Panc1 (cell line): ENCODE measurements around the gene NPIPA2.
"Not testable (repeated sequence)": the region's sequence is repeated elsewhere in the genome, so short reads cannot be mapped to it uniquely, and the experiment has no call there.

Source experiments
- POLR2AphosphoS5 ChIP-seq: IDR thresholded peaks from 2 replicates; pipeline ENCODE4 v1.6.1; 2012; ENCODE audit warnings: mild to moderate bottlenecking, low read depth, low read length, moderate library complexity
- SIN3A ChIP-seq: IDR thresholded peaks from 2 replicates; pipeline ENCODE4 v1.6.1; 2012; ENCODE audit warnings: low read depth, mild to moderate bottlenecking, low read length, moderate library complexity, borderline replicate concordance; ENCODE audit not compliant: insufficient read depth
- TCF7L2 ChIP-seq: IDR thresholded peaks from 2 replicates; pipeline ENCODE4 v1.6.1; 2011; ENCODE audit warnings: mild to moderate bottlenecking, low read depth, low read length, inconsistent platforms
- TF ChIP-seq, protein P1 (sequence below): fragments of 450-650 bp; IDR thresholded peaks from 2 replicates; pipeline ENCODE4 v1.5.1; 2017; ENCODE audit warnings: mild to moderate bottlenecking
- TF ChIP-seq, protein P2 (sequence below), 2 experiments: IDR thresholded peaks; 2 replicates each; pipeline ENCODE4 v1.6.1; 2011 to 2012; ENCODE audit warnings: low read depth in 2 of 2, control low read depth in 1 of 2, low read length in 1 of 2, mild to moderate bottlenecking in 1 of 2, moderate library complexity in 1 of 2; ENCODE audit not compliant: insufficient read depth in 1 of 2

DNA sequence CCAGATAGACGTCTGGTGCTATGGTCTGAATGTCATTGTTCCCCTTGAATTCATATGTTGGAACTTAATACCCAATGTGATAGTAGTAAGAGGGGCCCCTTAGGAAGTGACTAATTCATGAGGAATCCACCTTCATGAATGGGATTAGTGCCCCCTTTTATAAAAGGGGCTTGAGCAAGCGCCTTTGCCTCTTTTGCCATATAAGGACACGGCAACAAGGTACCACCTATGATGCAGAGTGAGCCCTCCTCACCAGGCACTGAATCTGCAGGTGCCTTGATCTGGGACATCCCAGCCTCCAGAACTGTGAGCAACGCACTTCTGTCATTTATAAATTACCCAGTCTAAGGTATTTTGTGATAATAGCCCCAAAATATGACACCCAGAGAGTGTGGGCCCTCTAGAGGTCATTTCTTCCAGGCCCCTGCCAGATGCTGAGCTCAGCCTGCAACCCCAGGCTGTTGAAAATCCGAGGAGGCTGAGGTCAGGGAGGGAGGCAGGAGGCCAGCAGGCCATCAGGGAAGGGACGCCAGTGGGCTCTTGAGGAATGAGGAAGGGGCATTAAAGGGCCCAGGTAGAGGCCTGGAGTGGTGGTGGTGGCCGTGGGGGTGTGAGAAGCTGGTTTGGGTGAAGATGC, 48.1 kb downstream of the NPIPA2 start:
- TF ChIP-seq, protein P1, sequence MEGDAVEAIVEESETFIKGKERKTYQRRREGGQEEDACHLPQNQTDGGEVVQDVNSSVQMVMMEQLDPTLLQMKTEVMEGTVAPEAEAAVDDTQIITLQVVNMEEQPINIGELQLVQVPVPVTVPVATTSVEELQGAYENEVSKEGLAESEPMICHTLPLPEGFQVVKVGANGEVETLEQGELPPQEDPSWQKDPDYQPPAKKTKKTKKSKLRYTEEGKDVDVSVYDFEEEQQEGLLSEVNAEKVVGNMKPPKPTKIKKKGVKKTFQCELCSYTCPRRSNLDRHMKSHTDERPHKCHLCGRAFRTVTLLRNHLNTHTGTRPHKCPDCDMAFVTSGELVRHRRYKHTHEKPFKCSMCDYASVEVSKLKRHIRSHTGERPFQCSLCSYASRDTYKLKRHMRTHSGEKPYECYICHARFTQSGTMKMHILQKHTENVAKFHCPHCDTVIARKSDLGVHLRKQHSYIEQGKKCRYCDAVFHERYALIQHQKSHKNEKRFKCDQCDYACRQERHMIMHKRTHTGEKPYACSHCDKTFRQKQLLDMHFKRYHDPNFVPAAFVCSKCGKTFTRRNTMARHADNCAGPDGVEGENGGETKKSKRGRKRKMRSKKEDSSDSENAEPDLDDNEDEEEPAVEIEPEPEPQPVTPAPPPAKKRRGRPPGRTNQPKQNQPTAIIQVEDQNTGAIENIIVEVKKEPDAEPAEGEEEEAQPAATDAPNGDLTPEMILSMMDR, result not testable (repeated sequence)
- TF ChIP-seq, protein P2, sequence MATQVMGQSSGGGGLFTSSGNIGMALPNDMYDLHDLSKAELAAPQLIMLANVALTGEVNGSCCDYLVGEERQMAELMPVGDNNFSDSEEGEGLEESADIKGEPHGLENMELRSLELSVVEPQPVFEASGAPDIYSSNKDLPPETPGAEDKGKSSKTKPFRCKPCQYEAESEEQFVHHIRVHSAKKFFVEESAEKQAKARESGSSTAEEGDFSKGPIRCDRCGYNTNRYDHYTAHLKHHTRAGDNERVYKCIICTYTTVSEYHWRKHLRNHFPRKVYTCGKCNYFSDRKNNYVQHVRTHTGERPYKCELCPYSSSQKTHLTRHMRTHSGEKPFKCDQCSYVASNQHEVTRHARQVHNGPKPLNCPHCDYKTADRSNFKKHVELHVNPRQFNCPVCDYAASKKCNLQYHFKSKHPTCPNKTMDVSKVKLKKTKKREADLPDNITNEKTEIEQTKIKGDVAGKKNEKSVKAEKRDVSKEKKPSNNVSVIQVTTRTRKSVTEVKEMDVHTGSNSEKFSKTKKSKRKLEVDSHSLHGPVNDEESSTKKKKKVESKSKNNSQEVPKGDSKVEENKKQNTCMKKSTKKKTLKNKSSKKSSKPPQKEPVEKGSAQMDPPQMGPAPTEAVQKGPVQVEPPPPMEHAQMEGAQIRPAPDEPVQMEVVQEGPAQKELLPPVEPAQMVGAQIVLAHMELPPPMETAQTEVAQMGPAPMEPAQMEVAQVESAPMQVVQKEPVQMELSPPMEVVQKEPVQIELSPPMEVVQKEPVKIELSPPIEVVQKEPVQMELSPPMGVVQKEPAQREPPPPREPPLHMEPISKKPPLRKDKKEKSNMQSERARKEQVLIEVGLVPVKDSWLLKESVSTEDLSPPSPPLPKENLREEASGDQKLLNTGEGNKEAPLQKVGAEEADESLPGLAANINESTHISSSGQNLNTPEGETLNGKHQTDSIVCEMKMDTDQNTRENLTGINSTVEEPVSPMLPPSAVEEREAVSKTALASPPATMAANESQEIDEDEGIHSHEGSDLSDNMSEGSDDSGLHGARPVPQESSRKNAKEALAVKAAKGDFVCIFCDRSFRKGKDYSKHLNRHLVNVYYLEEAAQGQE (IDR thresholded peaks at IDR 0.05; ENCODE audit: insufficient read depth in 1 of 2, low read depth in 2 of 2, low read length in 1 of 2), result not testable (repeated sequence)
- not testable (repeated sequence) for TF ChIP-seq POLR2AphosphoS5, SIN3A, TCF7L2
